GM19463 (cell line): Measurements from ENCODE around the gene CDIP1.
"Not testable (repeated sequence)": the region's sequence is repeated elsewhere in the genome, so short reads cannot be mapped to it uniquely, and the experiment has no call there.

Experiments used
- ATAC-seq: cut with Tn5 transposase; IDR thresholded peaks from one replicate; pipeline ENCODE4 v1.9.1; 2021; ENCODE audit warnings: mild to moderate bottlenecking, moderate library complexity; ENCODE audit not compliant: unreplicated experiment

CDIP1 gene

DNA sequence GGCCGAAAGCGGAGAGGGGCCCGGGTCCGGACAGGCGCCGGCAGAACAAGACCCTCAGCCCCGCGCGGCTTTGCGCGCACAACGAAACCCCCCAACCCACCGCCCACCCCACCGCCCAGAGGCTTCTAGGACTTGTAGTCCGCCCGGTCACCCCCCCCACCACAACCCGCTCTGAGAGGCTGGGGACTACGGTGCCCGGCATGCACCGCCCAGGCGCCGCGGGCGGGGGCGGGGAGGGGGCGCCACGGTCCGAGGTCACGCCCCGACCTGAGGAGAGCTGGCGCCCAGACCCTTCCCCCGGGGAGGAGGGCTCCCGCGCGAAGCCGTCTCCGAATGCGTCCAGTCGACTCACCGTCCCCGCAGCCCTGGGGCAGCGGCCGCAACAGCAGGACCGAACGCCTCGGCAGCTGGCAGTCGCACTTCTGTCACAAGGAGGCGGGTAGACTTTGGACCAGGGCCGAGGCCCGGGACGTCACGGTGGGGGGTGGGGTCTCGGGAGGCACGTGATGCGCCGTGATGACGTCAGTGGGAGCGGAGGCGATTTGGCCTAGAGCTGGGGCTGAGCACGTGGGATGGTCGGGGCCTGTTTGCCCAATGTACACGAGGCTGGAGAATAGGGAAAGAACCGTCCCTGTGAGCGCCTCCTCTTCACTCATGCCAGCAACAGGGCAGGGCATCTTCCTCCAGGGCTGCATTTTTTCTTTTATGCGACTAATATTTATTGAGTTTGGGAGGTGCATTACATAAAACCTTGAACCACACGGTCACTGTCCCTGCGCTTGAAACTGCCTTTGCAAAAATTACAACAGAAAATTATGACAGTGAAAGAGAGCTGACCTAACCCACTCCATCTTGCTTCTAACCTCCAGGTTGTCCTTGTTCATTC lies at the start of gene CDIP1:
Gene CDIP1 (minus strand): TSS at position 424 of the 886 bp plus-strand sequence. CDS start 24,643 bp downstream, outside the sequence.
- peak; percentile 78 for ATAC-seq

DNA sequence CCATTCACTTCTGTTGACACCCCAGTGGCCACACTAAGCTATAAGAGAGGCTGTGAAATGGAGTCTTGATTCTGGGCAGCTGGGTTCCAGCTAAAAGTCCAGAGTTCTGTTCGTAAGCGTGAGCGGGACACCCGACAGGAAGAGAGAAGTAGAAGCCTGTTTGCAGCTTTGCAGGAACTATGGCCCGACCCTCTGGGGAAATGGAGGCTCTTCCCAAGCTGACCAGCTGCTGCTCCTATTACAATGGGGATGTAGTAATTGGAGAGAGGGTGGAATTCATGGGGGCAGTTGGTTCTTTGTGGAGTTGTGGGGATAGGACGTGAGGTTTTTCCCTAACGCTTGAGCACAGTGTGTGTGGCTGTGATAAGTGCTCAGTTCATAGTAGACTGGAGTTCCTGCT lies 47.7 kb upstream of the CDIP1 start:
- no peak for ATAC-seq

DNA sequence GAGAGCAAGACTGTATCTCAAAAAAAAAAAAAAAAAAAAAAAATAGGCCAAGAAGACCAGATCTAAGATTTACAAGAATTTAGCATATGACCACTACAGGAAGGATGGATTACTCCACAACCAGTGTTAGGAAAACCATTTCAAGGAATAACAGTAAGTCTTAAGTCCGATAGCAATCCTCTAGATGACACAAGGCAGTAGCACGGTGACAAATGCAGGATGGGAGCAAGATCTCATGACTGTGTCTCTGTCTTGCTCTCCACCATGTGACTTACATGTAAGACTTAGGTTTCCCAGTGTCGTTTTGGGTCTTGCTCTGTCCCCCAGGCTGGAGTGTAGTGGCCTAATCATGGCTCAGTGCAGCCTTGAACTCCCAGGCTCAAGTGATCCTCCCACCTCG lies 45.3 kb upstream of the CDIP1 start:
- ATAC-seq = no peak

DNA sequence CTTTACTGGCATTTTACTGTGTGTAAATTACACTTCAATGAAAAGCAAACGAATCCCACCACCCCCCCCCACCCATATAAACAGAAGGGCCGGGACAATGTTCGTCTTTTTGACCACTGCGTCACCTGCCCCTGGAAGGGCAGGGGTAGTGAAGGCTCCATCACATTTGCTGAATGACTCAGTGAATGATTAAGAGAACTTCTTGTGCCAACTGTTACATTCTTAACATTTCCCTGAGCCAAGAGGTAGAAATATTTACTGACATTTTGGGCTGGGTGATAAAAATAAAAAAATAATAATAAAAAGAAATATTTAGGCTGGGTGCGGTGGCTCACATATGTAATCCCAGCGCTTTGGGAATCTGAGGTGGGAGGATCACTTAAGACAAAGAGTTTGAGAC lies 41.7 kb upstream of the CDIP1 start:
- ATAC-seq = no peak

DNA sequence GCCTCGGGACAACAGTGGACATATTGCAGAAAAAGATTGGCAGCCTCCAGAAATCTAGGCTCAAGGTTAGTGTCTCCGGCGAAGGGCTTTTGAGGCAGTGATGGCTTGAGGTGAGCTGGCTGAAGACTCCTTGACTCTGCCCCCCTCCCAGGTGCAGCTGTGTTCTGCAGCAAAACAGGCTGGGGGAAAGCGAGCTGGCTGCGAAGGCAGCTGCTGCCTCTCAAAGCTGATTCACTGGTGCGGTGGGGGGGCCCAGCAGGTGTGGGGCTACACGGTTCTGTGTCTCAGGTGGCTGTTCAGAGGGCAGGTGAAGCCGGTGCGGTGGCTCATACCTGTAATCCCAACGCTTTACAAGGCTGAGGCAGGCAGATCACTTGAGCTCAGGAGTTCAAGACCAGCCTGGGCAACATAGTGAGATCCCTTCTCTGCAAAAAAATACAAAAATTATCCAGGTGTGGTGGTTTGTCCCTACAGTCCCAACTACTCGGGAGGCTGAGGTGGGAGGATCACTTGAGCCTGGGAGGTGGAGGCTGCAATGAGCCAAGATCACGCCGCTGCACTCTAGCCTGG lies 40.5 kb upstream of the CDIP1 start:
- ATAC-seq = no peak

DNA sequence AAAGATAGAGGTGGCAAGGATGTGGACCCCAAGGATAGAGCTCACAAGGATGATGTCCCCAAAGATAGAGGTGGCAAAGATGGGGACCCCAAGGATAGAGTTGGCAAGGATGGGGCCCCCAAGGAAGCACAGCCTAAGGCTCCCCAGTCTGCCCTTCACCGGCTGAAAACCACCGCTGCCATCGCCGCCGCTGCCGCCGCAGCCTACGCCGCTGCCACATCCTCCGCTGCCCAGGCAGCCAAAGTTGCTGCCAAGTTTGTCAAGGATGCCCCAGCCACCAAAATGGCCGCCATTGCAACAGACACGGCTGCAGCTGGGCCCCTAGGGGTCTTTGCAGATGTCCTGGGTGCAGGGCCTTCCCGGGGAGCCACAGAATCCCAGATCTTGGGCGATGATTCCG lies 37.4 kb upstream of the CDIP1 start:
- no peak for ATAC-seq

DNA sequence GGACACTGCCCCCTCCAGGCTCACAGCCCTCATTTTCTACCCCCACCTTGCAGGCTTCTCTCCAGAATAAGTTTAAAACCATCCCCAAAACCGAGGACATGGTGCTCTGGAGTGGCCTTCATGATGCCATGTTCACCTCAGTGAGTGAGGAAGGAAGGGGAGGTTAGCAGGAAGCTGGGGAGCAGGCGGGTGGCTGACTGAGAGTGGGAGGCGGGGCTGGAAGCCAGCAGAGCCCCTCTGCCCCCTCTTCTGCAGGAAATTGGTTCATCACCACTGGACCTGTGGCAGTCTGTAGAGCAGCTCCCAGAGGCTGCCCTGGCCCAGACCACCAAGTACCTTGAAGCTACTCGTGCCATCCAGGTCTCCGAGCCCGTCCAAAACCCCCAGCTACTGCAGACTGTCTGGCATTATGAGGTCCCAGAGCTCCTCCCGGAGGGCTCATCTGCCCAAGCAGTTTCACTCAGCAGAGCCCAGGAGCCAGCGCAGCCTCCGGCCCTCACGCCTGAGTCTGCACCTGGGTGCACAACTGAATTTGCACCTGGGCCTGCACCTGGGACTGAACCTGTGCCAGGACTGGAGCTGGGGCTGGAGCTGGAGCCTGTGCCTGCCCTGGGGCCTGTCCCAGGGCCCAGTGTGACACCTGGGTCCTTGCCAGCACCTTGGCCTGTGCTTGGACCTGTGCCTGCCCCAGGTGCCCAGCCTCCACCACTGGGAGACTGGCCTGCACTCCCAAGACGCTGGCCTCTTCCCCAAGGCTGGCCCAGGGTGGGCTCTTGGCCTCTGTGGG lies 36.5 kb upstream of the CDIP1 start:
- ATAC-seq = no peak

DNA sequence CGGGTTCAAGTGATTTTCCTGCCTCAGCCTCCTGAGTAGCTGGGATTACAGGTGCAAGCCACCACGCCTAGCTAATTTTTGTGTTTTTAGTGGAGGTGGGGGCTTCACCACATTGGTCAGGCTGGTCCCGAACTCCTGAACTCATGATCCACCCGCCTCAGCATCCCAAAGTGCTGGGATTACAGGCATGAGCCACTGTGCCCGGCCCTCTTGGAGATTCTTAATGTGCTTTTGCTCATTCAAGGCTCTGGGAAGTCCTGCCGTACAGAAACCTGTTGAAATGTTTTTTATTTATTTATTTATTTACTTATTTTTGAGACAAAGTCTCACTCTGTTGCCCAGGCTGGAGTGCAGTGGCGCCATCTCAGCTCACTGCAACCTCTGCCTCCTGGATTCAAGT lies 35.4 kb upstream of the CDIP1 start:
- ATAC-seq = not testable (repeated sequence)

DNA sequence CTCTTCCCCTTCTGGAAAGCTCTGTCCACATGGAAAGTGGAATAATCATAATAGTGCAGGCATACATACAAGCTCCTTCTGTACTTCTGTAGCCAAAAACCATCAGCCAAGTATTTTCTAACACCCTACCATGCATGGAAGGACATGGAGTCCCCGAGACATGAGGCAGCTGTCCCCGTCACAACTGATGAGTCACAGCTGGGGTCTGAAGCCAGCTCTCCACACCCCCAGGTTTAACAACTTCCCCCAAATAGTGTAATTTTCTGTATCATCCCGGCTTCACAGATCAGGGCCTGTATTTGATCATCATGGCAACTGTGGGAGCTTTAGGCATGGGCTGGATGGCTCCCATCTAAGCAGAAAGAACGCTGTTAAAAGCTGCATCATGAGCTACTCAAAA lies 34.1 kb upstream of the CDIP1 start:
- no peak for ATAC-seq

DNA sequence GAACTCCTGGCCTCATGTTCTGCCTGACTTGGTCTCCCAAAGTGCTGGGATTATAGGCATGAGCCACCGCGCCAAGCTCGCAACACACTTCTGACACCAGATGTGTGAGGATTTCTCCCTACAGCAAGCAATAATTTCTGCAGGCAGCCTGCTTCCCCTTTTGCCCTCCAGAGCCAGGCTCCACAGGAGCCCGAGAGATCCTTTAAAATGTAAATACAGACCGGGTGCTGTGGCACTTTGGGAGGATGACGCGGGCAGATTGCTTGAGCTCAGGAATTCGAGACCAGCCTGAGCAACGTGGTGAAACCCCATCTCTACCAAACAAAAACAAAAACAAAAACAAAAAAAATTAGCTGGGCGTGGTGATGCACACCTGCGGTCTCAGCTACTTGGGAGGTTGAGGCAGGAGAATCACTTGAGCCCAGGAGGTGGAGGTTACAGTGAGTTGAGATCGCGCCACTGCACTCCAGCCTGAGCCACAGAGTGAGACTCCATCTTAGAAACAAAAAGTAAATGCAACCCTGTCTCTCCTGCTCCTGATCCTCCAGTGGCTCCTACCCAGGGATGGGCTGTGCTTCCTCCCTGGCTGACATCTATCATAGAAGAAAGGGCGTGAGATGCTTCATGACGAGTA lies 32.2 kb upstream of the CDIP1 start:
- ATAC-seq = no peak

DNA sequence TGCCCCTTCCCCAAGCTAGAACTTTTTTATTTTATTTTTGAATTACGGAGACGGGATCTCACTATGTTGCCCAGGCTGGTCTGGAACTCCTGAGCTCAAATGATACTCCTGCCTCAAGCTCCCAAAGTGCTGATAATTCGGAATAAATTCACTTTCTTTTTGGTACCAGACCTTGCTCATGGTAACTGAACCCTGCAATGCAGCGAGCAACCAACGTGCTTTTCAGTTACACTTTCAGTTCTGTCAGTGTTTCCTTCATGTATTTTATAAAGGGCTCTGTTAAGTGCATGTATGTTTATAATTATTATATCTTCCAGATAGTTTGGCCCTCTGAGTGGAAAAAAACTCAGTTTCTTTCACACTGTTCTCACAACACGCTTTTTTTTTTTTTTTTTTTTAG lies 31.5 kb upstream of the CDIP1 start:
- no peak for ATAC-seq

DNA sequence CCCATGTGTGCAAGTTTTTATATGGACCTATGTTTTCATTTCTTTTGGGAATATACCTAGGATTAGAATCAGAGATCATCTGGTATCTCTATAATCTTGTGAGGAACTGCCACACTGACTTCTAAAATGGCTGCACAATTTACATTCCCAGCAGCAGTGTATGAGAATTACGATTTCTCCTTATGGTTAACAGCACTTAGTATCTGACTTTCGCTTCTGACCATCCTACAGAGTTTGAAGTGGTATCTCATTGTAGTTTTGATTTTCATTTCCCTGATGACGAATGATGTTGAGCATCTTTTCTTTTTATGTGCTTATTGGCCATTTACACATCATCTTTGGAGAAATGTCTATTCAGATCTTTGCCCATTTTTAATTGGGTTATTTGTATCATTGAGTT lies 27.6 kb upstream of the CDIP1 start:
- no peak for ATAC-seq

DNA sequence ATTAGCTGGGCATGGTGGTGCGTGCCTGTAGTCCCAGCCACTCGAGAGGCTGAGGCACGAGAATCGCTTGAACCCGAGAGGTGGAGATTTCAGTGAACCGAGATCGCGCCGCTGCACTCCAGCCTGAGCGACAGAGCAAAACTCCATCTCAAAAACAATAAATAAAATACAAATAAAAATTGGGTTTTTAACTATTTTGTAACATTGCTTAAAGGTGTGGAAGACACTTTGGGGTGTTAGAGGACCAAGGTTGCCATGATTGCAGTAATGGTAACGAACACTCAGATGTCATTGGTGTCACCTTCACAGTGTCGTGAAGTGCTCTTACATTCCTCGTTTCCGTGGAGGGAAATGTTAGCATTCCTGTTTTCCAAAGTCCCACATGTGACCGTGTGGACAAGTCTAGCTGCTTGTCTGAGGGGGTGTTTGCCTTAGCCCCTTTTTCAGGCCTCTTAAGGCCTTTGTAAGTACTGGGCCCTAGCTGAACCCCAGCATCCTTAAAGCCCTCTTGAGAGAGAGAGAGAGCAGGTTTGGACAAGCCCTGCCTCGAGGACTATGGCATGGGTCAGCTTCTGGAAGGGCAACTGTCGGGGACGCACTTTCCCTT lies 26.2 kb upstream of the CDIP1 start:
- ATAC-seq = no peak

DNA sequence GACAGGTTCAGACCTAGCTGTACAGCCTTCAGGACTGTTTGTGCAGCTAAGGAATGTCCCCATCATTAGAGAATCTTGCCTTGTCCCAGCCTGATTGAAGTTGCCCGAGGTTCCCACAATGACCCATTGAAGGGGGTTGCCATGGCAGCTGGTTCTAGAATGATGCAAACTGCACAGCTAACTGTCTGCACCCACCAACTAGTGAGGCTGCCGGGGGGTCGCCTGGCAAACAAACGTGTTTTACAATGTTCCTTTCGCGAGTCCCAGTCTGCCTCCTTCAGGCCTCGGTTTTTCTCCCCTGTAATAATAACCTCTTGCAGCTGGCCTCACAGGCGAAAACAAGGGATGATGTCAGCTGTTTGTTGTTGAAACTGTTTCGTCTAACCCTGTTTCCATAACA lies 23.0 kb upstream of the CDIP1 start:
- no peak for ATAC-seq

DNA sequence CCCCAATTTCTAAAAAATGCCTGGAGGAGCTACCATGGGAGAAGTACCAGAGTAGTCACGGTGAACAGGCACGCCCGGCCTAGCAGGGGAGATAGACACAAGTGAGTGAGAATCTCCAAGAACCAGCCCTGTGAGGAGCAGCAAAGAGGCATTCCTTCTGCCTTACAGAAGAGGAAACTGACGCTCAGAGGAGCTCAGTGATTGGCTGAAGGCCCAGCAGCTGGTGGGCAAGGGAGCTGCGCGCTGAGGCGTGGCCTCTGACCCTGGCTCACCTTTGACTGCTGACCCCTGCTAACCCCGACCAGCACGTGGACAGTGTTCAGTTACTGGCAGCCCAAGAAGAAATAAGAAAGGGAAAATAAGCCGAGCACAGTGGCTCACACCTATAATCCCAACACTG lies 19.4 kb upstream of the CDIP1 start:
- no peak for ATAC-seq

DNA sequence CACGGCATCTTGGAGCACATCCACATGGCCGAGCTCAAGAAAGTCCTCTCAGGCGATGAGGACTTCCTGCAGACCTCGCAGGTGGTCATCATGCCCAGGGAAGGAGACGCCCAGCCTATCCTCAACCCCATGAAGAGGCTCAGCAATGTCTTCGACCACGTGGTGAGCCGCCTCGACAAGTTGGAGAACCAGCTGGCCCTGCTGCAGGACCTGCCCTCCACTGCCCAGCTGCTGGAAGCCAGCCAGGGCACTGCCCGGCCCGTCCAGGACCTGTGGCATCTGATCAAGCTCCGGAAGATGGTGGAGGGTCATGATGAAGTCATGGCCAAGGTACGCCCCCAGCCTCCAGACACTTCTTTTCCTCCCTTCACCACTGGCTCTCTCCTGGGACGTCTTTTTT lies 18.0 kb upstream of the CDIP1 start:
- ATAC-seq = no peak

DNA sequence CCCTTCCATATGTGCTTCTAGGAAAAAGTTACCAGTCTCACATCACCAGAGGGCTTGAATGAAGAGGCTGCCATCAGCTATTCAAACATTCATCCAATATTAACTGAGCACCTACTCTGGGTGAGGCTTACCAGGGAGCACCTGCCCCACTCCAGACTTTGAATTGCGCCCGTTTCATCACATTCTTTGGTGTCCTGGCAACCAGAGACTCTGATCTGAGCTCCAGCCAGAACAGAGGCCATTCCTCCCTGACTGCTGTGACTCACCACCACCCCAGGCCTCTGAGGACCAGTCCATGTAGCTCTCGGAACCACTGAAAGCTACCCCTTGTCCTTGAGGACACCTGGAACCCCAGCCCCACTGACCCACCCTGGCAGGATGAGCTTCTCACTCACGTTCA lies 17.5 kb upstream of the CDIP1 start, which contains the start of gene C16orf96:
Gene C16orf96 (plus strand): TSS at position 229 of the 400 bp plus-strand sequence. CDS start 150 bp downstream, at position 379.
- no peak for ATAC-seq

DNA sequence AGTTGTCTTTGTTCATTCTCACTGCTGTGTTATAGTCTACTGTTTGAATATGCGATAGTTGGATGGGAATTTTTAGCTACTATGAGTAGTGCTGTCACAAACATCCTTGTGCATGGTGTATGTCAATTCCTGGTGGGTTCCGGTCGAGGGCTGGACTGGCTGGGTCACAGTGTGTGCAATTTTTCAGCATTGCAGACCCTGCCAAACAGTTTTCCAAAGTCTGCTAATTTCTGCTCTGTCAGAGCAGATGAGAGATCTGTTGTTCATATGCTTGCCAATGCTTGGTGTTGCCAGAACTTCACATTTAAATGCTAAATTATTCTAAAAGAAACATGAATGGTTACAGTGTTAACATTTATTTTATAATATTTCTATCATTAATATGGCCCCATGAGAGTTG lies 14.0 kb upstream of the CDIP1 start:
- no peak for ATAC-seq

DNA sequence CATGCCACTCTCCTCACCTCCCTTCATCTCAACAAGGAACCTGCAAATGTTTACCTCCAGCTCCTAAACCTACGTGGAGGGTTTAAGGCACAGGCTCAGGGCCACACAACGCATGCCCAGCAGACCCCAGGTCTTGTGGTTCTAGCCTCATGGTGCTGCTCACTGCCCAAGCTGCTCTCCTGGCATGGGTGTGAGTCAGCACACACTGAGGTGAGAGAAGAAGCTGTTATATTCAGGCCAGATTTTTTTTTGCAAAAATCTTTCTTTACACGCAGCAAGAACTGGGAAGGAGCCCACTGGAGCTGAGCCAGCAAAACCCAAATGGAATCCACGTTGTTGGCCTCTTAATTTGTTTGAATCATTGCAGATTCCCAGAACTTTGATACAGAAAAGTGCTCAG lies 12.0 kb upstream of the CDIP1 start:
- no peak for ATAC-seq

DNA sequence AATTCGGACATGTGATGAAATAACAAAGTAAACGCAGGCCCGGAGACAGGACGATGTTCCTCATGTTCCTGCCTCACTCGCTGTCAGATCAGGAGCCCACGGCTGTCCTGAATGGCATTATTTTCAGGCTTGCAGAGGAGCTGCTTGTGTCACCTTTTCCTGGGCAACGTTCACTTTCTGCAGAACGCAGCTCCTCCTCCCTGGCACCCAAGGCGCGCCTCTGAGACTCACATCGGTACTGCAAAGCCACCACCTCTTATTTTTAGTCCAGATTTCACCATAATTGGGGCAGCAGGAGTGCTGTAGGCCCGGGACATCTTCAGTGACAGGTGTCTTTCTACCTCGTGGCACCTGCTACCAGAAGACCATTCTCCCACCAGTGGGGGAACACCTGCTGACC lies 9.6 kb upstream of the CDIP1 start:
- ATAC-seq = no peak

DNA sequence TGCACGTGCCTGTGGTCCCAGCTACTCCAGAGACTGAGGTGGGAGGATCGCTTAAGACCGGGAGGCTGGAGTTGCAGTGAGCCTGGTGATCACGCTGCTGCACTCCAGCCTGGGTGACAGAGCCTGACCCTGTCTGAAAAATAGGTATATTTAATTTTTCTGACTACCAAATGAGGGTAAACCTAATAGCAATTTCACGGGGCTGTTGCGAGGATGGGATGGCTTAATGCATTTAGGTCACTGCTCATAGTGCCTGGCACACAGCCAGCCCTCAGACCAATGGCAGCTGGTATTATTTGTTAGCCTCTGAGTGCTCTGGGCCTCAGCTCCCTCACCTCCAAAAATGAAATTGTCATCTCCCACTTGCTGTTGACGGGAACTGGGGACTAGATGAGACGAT lies 5.9 kb upstream of the CDIP1 start:
- no peak for ATAC-seq
